Muscle layer of colon (tissue), 2 donors: ENCODE measurements around the gene TNS3.
A peak's percentile ranks its signal among the peaks of the same experiment; 100 is the strongest.

Source experiments
- H3K27ac ChIP-seq: one replicate; pipeline ENCODE4 v1.7.0; 2013; ENCODE audit warnings: low read depth, mild to moderate bottlenecking, low read length, moderate library complexity
- H3K27me3 ChIP-seq, 2 donors: one replicate each; pipeline ENCODE4 v1.7.0; 2013; ENCODE audit warnings: low read length in 2 of 2, mild to moderate bottlenecking in 2 of 2; ENCODE audit not compliant: insufficient read depth in 2 of 2, control insufficient read depth in 1 of 2
- H3K36me3 ChIP-seq: one replicate; pipeline ENCODE4 v1.7.0; 2013; ENCODE audit warnings: mild to moderate bottlenecking, low read length; ENCODE audit not compliant: insufficient read depth
- H3K4me1 ChIP-seq: one replicate; pipeline ENCODE4 v1.7.0; 2013; ENCODE audit warnings: mild to moderate bottlenecking, low read length; ENCODE audit not compliant: insufficient read depth
- H3K4me3 ChIP-seq, 2 donors: one replicate each; pipeline ENCODE4 v1.7.0; 2013; ENCODE audit warnings: low read length in 2 of 2, low read depth in 1 of 2, mild to moderate bottlenecking in 1 of 2, moderate library complexity in 1 of 2
- H3K9ac ChIP-seq: one replicate; pipeline ENCODE4 v1.7.0; 2013; ENCODE audit warnings: low read length
- H3K9me3 ChIP-seq: one replicate; pipeline ENCODE4 v1.7.0; 2013; ENCODE audit warnings: mild to moderate bottlenecking, low read length
- donor health status: abdominal sarcoma.
- donor health status: Adenocarcinoma of cecum.

The TNS3 gene

GRCh38 chr7:47344171-47344955 is 237.5 kb downstream of the TNS3 start:
- H3K27ac ChIP-seq, result no peak overlapping the region
- H3K27me3 ChIP-seq, result no peaks in the 10 kb centered on the region
- no peaks in the 10 kb centered on the region for H3K4me1 ChIP-seq
- no peaks in the 10 kb centered on the region for H3K36me3 ChIP-seq
- H3K9ac ChIP-seq, result no peak overlapping the region
- no peaks in the 10 kb centered on the region for H3K9me3 ChIP-seq
- no peak overlapping the region for H3K4me3 ChIP-seq

GRCh38 chr7:47343061-47343455 is 238.9 kb downstream of the TNS3 start:
- H3K36me3 ChIP-seq, result no peaks in the 10 kb centered on the region
- no peak overlapping the region for H3K4me3 ChIP-seq
- no peaks in the 10 kb centered on the region for H3K4me1 ChIP-seq
- no peaks in the 10 kb centered on the region for H3K27me3 ChIP-seq
- H3K9me3 ChIP-seq, result no peaks in the 10 kb centered on the region
- H3K9ac ChIP-seq, result no peak overlapping the region
- no peak overlapping the region for H3K27ac ChIP-seq

GRCh38 chr7:47342296-47343060 is 239.4 kb downstream of the TNS3 start:
- Histone ChIP-seq H3K9ac (no peak overlapping the region), H3K4me3 (no peak overlapping the region), H3K4me1 (no peaks in the 10 kb centered on the region), H3K27ac (no peak overlapping the region), H3K9me3 (no peaks in the 10 kb centered on the region), H3K36me3 (no peaks in the 10 kb centered on the region), H3K27me3 (no peaks in the 10 kb centered on the region)

- Histone ChIP-seq H3K4me3 (no peak overlapping the region), H3K36me3 (no peaks in the 10 kb centered on the region), H3K4me1 (peaks cover 9% of the 10 kb centered on the region), H3K27me3 (no peaks in the 10 kb centered on the region), H3K9ac (no peak overlapping the region), H3K27ac (no peak overlapping the region), H3K9me3 (no peaks in the 10 kb centered on the region)
These were observed 241.4 kb downstream of the TNS3 start for GRCh38 chr7:47340517-47340916.

DNA sequence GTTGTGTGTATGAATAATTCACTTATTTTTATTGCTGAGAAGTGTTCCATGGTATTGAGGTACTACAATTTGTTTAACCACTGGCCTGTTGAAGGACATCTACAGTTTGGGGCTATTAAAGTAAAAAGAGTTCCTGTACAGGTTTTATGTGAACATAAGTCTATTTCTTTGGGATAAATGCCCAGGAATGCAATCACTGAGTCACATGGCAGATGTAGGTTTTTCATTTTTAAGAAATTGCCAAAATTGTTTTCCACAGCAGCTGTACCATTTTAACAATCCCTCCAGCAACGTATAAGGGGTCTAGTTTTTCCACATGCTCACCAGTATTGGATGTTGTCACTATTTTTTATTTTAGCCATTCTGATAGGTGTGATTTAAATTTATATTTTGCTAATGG is 243.9 kb downstream of the TNS3 start:
- Histone ChIP-seq H3K36me3 (no peaks in the 10 kb centered on the region), H3K27ac (no peak overlapping the region), H3K9ac (no peak overlapping the region), H3K9me3 (no peaks in the 10 kb centered on the region), H3K4me1 (peaks cover 22% of the 10 kb centered on the region), H3K4me3 (no peak overlapping the region), H3K27me3 (no peaks in the 10 kb centered on the region)

DNA sequence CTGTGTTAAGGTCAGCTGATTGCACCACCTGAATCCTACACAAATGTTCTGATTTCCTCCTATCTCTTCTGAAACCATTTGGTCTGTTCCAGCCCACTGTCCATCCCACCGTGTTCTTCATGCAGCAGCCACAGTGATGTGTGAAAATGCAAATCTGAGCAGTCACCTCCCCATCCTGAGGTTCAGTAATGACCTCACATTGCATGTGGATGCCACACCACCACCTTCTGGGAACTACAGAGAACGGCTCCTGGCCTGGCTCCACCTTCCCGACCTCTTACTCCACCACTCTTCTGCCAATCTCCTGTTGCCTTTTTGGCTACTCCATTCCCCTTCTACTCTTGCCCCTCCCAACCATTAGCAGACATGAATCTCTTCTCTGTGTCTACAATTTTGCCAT is 244.4 kb downstream of the TNS3 start:
- Histone ChIP-seq H3K4me3 (no peak overlapping the region), H3K36me3 (no peaks in the 10 kb centered on the region), H3K9me3 (no peaks in the 10 kb centered on the region), H3K9ac (no peak overlapping the region), H3K27ac (no peak overlapping the region), H3K27me3 (no peaks in the 10 kb centered on the region), H3K4me1 (peaks cover 26% of the 10 kb centered on the region)

DNA sequence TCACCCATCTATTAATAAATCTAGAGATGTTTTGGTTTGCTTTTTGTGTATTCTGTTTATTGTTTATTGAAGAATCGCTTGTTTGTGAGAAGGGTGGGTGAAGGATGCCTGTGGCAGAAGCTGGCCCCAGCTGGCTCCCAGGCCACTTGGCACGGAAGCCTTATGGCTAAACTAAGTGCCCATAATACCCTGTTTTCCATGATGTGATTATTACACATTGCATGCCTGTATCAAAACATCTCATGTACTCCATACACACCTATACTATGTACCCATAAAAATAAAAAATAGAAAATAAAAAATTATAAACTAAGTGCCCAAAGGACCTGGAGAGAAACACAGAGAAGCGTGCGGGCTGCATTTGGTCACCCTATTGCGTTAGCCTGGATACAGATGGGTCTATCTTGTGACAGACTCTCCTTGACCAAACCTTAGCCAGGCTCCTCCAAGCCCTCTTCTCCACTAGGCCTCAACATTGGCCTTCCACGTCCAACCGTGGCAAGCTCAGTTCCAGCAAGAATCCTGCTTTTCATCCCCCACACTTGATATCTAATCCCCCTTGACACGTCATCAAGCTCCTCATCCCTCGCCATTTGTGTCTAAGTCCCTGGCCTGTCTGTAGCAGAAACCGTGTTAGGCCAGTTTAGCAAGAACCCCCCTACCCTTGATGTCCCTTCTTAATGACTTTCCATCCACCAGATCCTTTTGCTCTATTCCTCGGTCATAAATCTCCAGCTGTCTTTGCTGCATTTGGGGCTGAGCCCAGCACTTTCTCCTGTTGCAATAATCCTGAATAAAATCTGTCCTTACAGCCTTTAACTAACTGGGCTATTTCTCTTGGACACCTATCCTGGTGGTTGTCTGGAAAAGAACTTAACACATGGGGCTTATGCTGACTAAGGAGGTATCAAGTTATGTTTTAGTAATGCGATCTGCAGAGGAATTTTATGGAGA is 245.2 kb downstream of the TNS3 start:
- peaks cover 26% of the 10 kb centered on the region for H3K4me1 ChIP-seq

DNA sequence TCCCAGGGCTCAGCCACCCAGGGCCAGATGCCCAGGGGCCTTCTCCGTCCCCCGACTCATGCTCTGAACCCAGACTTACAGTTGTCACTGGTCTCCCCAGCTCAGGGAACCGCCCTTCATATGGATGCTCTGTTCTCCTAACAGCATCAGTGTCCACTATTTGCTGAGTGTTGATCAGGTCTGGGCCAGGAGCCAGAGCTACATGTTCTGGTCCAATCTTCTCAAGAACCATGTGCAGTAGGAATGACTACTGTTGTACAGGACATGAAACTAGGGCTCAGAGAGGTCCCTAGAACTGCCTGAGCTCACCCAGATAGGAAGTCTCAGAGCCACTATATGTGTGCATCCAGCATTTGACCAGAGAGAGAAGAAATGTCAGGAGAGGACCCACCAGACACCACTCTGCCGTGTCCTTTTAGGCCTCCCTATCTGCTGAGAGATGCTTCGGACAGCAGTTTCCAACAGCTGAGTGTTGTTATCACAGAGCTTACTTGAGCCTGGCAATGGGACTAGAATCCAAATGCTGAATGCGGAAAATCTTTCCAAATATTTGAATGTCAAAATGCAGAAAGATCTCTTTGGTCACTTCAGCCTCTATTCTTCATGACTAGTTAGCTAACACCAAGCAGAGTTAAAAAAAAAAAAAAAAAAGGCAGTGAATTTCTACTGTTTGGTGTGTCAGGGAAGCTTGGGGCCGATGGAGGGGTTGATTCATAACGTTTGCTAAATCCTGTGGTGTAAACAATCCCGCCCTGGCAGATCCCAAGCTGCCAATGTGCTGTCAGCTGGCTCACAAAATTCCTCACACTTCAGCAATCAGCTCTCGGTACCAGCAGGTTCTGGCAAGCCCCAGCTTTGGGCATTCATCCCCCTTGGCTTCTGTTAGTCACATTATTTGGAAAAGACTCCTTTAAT is 246.1 kb downstream of the TNS3 start:
- H3K27me3 ChIP-seq, result no peaks in the 10 kb centered on the region
- H3K27ac ChIP-seq, result no peak overlapping the region
- H3K4me3 ChIP-seq, result peak overlapping the region in 1 of 2 donors; percentile 6
- H3K4me1 ChIP-seq, result peaks cover 30% of the 10 kb centered on the region
- H3K9ac ChIP-seq, result no peak overlapping the region
- H3K36me3 ChIP-seq, result no peaks in the 10 kb centered on the region
- H3K9me3 ChIP-seq, result no peaks in the 10 kb centered on the region

More for the DNA sequence above, 245.2 kb downstream of the TNS3 start:
- Histone ChIP-seq H3K36me3 (no peaks in the 10 kb centered on the region), H3K27ac (no peak overlapping the region), H3K9me3 (no peaks in the 10 kb centered on the region), H3K4me3 (no peak overlapping the region), H3K27me3 (no peaks in the 10 kb centered on the region), H3K9ac (no peak overlapping the region)

DNA sequence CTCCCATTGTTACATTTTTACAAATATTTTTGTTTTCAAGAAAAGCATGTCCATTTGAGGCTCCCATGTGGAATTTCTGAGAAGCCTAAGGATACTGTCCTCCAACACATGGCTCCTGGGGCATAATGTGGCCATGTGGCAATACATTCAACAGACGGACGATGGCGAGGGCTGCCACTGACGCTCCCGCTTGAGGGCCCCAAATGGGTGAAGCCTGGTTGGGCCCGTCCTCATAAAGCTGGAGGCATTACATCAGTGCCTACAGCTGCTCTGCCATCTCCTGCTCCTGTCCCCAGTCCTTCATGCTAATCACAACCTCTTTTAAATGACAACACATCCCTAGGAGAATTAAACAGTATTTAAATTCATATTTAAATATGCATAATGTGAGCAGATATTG is 246.8 kb downstream of the TNS3 start:
- Histone ChIP-seq H3K9ac (no peak overlapping the region), H3K9me3 (no peaks in the 10 kb centered on the region), H3K27ac (no peak overlapping the region), H3K4me1 (peaks cover 35% of the 10 kb centered on the region), H3K36me3 (no peaks in the 10 kb centered on the region), H3K27me3 (no peaks in the 10 kb centered on the region), H3K4me3 (no peak overlapping the region)

DNA sequence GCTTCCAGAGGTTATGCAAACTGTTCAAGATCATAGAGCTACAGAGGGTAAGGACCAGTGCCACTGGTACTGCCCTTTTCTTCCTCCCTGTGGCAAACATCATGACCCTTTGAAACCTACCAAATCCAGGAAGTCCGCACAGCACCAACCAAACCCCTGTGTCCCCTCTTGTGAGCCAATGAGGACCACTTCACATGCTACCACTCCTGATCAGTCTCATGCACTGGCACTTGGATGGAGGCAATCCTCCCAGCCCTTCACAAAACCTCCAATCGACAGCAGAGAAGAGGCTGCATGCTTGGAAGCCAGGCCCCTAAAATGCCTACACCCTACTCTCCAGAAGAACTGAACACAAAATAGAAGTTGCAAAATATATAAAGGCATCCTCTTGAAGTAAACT is 248.0 kb downstream of the TNS3 start:
- H3K27ac ChIP-seq, result no peak overlapping the region
- no peak overlapping the region for H3K9ac ChIP-seq
- no peak overlapping the region for H3K4me3 ChIP-seq
- no peaks in the 10 kb centered on the region for H3K36me3 ChIP-seq
- H3K4me1 ChIP-seq, result peaks cover 46% of the 10 kb centered on the region
- H3K27me3 ChIP-seq, result no peaks in the 10 kb centered on the region
- no peaks in the 10 kb centered on the region for H3K9me3 ChIP-seq
